RPMI7951 (cell line): ENCODE results near the gene GSTA3. TPM values are rescaled to one million over a fixed set of nuclear protein-coding genes. Genes with fewer than 3 reads are reported as not detected.
A peak's percentile ranks its signal among the peaks of the same experiment; 100 is the strongest.
"Not testable (repeated sequence)": the region's sequence is repeated elsewhere in the genome, so short reads cannot be mapped to it uniquely, and the experiment has no call there.

Source experiments
- DNase-seq: peaks from one replicate; pipeline ENCODE4 v3.0.0-alpha.2; 2012; ENCODE audit warnings: low read depth
- total RNA-seq: library from RNA; depleted of rRNA; stranded (reverse); fragments of >200 nt; shearing (Covaris generic); gene quantifications from 2 replicates; pipeline ENCODE4 v1.2.3, GENCODE V29; 2014; rRNA removed

The GSTA3 gene
- total RNA-seq, 1 experiment from 2014 or later, result not detected

DNA sequence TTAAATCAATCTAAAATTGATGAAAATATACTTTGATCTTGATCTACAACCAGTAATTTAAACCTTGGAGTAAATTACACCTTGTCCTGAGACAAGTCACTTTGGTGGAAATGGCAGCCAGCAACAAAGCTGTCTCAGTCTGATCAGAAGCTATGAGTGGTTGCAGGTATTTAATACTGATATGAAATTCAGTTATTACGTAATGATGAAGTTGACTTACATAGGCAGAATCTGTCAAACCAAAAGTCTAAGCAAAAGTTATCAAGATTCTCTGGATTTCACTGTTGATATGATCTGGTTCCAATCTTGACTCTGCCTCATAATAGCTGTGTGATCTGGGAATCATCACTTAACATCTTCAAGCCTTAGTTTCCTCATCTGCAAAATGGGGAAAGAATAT, 41.3 kb downstream of the GSTA3 start:
- DNase-seq, result no peak

DNA sequence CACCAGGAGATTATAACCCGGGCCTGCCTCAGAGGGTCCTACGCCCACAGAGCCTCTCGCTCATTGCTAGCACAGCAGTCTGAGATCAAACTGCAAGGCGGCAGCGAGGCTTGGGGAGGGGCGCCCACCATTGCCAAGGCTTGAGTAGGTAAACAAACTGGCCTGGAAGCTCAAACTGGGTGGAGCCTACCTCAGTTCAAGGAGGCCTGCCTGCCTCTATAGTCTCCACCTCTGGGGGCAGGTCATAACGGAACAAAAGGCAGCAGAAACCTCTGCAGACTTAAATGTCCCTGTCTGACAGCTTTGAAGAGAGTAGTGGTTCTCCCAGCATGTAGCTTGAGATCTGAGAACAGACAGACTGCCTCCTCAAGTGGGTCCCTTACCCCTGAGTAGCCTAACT, 48.3 kb downstream of the GSTA3 start:
- not testable (repeated sequence) for DNase-seq

DNA sequence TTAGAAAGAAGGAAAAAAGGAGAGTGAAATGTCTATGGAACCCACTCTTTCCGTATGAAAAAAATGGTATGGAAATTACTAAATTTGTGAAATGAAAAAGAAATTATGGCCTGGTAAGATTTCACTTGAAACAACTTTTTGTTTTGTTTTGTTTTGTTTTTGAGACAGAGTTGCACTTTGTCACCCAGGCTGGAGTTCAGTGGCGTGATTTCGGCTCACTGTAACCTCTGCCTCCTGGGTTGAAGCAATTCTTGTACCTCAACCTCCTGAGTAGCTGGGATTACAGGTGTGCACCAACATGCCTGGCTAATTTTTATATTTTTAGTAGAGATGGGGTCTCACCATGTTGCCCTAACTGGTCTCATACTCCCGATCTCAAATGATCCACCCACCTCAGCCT, 51.1 kb downstream of the GSTA3 start:
- DNase-seq, result no peak

DNA sequence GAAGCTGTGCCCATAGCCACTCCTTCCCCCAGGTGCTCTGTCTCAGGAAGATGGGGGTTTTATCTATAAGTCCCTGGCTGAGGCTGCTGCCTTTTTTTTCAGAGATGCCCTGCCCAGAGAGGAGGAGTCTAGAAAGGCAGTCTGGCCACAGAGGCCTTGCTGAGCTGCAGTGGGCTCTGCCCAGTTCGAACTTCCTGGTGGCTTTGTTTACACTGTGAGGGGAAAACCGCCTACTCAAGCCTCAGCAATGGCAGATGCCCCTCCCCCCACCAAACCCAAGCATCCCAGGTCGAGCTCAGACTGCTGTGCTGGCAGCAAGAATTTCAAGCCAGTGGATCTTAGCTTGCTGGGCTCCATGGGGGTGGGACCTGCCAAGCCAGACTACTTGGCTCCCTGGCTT, 53.4 kb downstream of the GSTA3 start:
- peak; percentile 19 for DNase-seq

DNA sequence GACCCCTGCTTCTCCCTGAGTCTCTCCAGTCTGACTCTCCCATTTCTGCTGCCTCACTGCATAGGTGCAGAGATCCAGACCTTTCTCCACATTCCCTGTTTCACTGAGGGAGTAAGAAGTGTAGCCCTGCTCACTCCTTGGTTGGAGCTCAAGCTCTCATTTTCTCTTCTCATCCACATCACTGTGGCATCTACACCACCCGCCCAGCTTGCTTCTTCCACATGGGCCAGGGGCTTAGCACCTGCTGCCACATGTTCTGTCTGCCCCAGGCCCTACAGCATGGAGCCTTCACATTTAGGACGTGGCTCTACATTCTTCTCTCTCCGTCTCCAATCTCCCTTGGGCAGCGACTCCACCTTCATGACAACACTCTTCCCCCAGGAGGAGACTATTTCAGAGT, 60.4 kb downstream of the GSTA3 start:
- no peak for DNase-seq

Other genes with a start within 250 kb of the GSTA3 start
- 117 and 125 TPM in 2 replicates for gene TMEM14A, start 238.6 kb downstream of the GSTA3 start, total RNA-seq
- not detected in 2 replicates for gene GSTA2, start 146.2 kb downstream of the GSTA3 start, total RNA-seq
- 0.48 and 0.68 TPM in 2 replicates for gene GSTA1, start 105.9 kb downstream of the GSTA3 start, total RNA-seq
- gene GSTA5, start 68.9 kb downstream of the GSTA3 start, total RNA-seq, result not detected in 2 replicates
- gene GSTA4, start 85.6 kb upstream of the GSTA3 start, total RNA-seq, result 16.1 and 18.7 TPM in 2 replicates
- gene CILK1, start 152.1 kb upstream of the GSTA3 start, total RNA-seq, result 16.0 and 19.0 TPM in 2 replicates
- gene FBXO9, start 155.7 kb upstream of the GSTA3 start, total RNA-seq, result 28.7 and 43.4 TPM in 2 replicates
- not detected in 2 replicates for gene GCM1, start 239.1 kb upstream of the GSTA3 start, total RNA-seq